ENCODE measurements around the gene GRIA3. TPM values are rescaled to one million over a fixed set of nuclear protein-coding genes. Genes with fewer than 3 reads are reported as not detected.
"Not testable (repeated sequence)": the region's sequence is repeated elsewhere in the genome, so short reads cannot be mapped to it uniquely, and the experiment has no call there.

GRIA3 gene
- total RNA-seq, 1 donor from 2014 or later: 3.7 TPM

- Histone ChIP-seq H3K4me1 (no peaks in the 10 kb centered on the region), H3K27ac (replicated peaks) (no peak overlapping the region), H3K27me3 (ENCODE audit: low read depth) (no peaks in the 10 kb centered on the region), H3K4me3 (no peak overlapping the region), H3K9me3 (replicated peaks) (no peaks in the 10 kb centered on the region), H3K36me3 (no peaks in the 10 kb centered on the region)
- DNase-seq: no peak
- intact Hi-C loops (cut with micrococcal nuclease): no loop called here
- TF ChIP-seq CTCF (IDR thresholded peaks at IDR 0.05; ENCODE audit: borderline replicate concordance): no peak
Measured at GRCh38 chrX:123277821-123278220, 93.7 kb downstream of the GRIA3 start.

- Histone ChIP-seq H3K9me3 (replicated peaks) (no peaks in the 10 kb centered on the region), H3K4me1 (no peaks in the 10 kb centered on the region), H3K4me3 (no peak overlapping the region), H3K27me3 (ENCODE audit: low read depth) (no peaks in the 10 kb centered on the region), H3K27ac (replicated peaks) (no peak overlapping the region), H3K36me3 (no peaks in the 10 kb centered on the region)
- intact Hi-C loops (cut with micrococcal nuclease): no loop called here
- DNase-seq: no peak
- TF ChIP-seq CTCF (IDR thresholded peaks at IDR 0.05; ENCODE audit: borderline replicate concordance): no peak
Measured at GRCh38 chrX:123282241-123282640, 98.2 kb downstream of the GRIA3 start.

- H3K27me3 ChIP-seq (ENCODE audit: low read depth); intact Hi-C loops (cut with micrococcal nuclease); H3K27ac ChIP-seq (replicated peaks); H3K36me3 ChIP-seq; DNase-seq; H3K9me3 ChIP-seq (replicated peaks); H3K4me3 ChIP-seq; H3K4me1 ChIP-seq: not testable (repeated sequence)
Measured at GRCh38 chrX:123283407-123283806, 99.3 kb downstream of the GRIA3 start.

- Histone ChIP-seq H3K27ac (replicated peaks) (no peak overlapping the region), H3K9me3 (replicated peaks) (no peaks in the 10 kb centered on the region), H3K4me1 (no peaks in the 10 kb centered on the region), H3K36me3 (no peaks in the 10 kb centered on the region), H3K4me3 (no peak overlapping the region), H3K27me3 (ENCODE audit: low read depth) (no peaks in the 10 kb centered on the region)
- intact Hi-C loops (cut with micrococcal nuclease): no loop called here
- no peak for TF ChIP-seq CTCF (IDR thresholded peaks at IDR 0.05; ENCODE audit: borderline replicate concordance)
- no peak for DNase-seq
Measured at GRCh38 chrX:123291623-123292022, 107.5 kb downstream of the GRIA3 start.

GRCh38 chrX:123298026-123298425, 113.9 kb downstream of the GRIA3 start:
- intact Hi-C loops (cut with micrococcal nuclease): no loop called here
- H3K36me3 ChIP-seq: no peaks in the 10 kb centered on the region
- no peaks in the 10 kb centered on the region for H3K27me3 ChIP-seq (ENCODE audit: low read depth)
- H3K9me3 ChIP-seq (replicated peaks): no peaks in the 10 kb centered on the region
- no peak for DNase-seq
- H3K27ac ChIP-seq (replicated peaks): no peak overlapping the region
- no peak overlapping the region for H3K4me3 ChIP-seq
- no peaks in the 10 kb centered on the region for H3K4me1 ChIP-seq
- no peak for TF ChIP-seq CTCF (IDR thresholded peaks at IDR 0.05; ENCODE audit: borderline replicate concordance)

GRCh38 chrX:123303429-123303828, 119.4 kb downstream of the GRIA3 start:
- TF ChIP-seq CTCF (IDR thresholded peaks at IDR 0.05; ENCODE audit: borderline replicate concordance): no peak
- Histone ChIP-seq H3K27ac (replicated peaks) (no peak overlapping the region), H3K9me3 (replicated peaks) (no peaks in the 10 kb centered on the region), H3K4me3 (no peak overlapping the region), H3K27me3 (ENCODE audit: low read depth) (no peaks in the 10 kb centered on the region), H3K4me1 (no peaks in the 10 kb centered on the region), H3K36me3 (no peaks in the 10 kb centered on the region)
- intact Hi-C loops (cut with micrococcal nuclease): no loop called here
- no peak for DNase-seq
